Measurements from ENCODE around the gene MMP2.
A peak's percentile ranks its signal among the peaks of the same experiment; 100 is the strongest.

Gene MMP2

GRCh38 chr16:55495616-55496289 is 16.8 kb downstream of the MMP2 start:
- DNase-seq: no peak

- peak; percentile 45 for DNase-seq
Measured at GRCh38 chr16:55496509-55497145, 17.6 kb downstream of the MMP2 start.

GRCh38 chr16:55497558-55497957 is 18.6 kb downstream of the MMP2 start:
- DNase-seq: no peak

- no peak for DNase-seq
Measured at GRCh38 chr16:55498101-55498500, 19.1 kb downstream of the MMP2 start.

- no peak for DNase-seq
Measured at GRCh38 chr16:55499281-55499680, 20.3 kb downstream of the MMP2 start.

GRCh38 chr16:55499951-55500529 is 21.0 kb downstream of the MMP2 start:
- peak; percentile 90 for DNase-seq

GRCh38 chr16:55500530-55501011 is 21.6 kb downstream of the MMP2 start:
- peak; percentile 86 for DNase-seq

- peak; percentile 21 for DNase-seq
Measured at GRCh38 chr16:55501549-55502322, 22.7 kb downstream of the MMP2 start.

- DNase-seq: no peak
Measured at GRCh38 chr16:55502801-55503366, 23.9 kb downstream of the MMP2 start.

- no peak for DNase-seq
Measured at GRCh38 chr16:55503726-55504550, 24.9 kb downstream of the MMP2 start.

- no peak for DNase-seq
Measured at GRCh38 chr16:55505333-55506015, 26.5 kb downstream of the MMP2 start.

- DNase-seq: no peak
Measured at GRCh38 chr16:55506083-55506482, 27.1 kb downstream of the MMP2 start.

GRCh38 chr16:55506708-55507107 is 27.7 kb downstream of the MMP2 start:
- peak; percentile 26 for DNase-seq

- DNase-seq: peak; percentile 25
Measured at GRCh38 chr16:55508271-55508921, 29.4 kb downstream of the MMP2 start.

GRCh38 chr16:55508941-55509931 is 30.2 kb downstream of the MMP2 start, which contains the start of gene LPCAT2:
TSS of gene LPCAT2 (plus strand) at chr16:55509072. CDS start at chr16:55509182, 110 bp downstream.
- peak; percentile 96 for DNase-seq

GRCh38 chr16:55510185-55510805 is 31.3 kb downstream of the MMP2 start:
- DNase-seq: peak; percentile 91

GRCh38 chr16:55512941-55513340 is 33.9 kb downstream of the MMP2 start:
- DNase-seq: no peak

- DNase-seq: no peak
Measured at GRCh38 chr16:55513616-55514015, 34.6 kb downstream of the MMP2 start.

GRCh38 chr16:55515111-55515510 is 36.1 kb downstream of the MMP2 start:
- DNase-seq: no peak
